ENCODE data around the gene OR14C36. TPM values are rescaled to one million over a fixed set of nuclear protein-coding genes. Genes with fewer than 3 reads are reported as not detected.
"Not testable (repeated sequence)": the region's sequence is repeated elsewhere in the genome, so short reads cannot be mapped to it uniquely, and the experiment has no call there.

Gene OR14C36, protein sequence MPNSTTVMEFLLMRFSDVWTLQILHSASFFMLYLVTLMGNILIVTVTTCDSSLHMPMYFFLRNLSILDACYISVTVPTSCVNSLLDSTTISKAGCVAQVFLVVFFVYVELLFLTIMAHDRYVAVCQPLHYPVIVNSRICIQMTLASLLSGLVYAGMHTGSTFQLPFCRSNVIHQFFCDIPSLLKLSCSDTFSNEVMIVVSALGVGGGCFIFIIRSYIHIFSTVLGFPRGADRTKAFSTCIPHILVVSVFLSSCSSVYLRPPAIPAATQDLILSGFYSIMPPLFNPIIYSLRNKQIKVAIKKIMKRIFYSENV
- not detected for polyA plus RNA-seq (ENCODE audit: insufficient read length in 3 of 3)
- long read RNA-seq, donor 1: 0 reads
- long read RNA-seq, donor 2: 0 reads
- long read RNA-seq, donor 3: 0 reads
- long read RNA-seq, donor 4: 0 reads
- long read RNA-seq, donor 5: 0 reads
- long read RNA-seq, donor 6: 0 reads
- long read RNA-seq, donor 7: 0 reads
- long read RNA-seq, donor 8: 0 reads
- long read RNA-seq, donor 9: 0 reads
- long read RNA-seq, donor 10: 0 reads
- long read RNA-seq, donor 11: 0 reads
- long read RNA-seq, donor 12: 0 reads
- long read RNA-seq, donor 13: 0 reads
- long read RNA-seq, donor 14: 0 reads
- long read RNA-seq, donor 15: 0 reads
- long read RNA-seq, donor 16: 0 reads

DNA sequence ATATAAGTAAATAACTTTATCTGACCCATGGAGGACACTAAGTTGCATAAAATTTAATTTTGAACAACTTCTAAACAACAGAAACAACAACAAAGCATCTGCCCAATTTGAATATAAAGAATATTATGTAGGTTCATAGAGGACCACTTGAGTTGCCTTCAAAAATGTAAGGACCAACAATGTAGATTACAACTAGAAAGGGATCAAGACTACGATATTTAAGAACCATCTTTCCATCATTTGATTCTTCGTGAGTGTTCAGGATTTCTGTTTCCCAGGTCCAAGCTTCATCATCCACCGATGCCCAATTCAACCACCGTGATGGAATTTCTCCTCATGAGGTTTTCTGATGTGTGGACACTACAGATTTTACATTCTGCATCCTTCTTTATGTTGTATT lies at the start of gene OR14C36:
TSS of gene OR14C36 (plus strand) at position 301 of the 400 bp plus-strand sequence. CDS start at position 301, 0 bp downstream.
- DNase-seq (ENCODE audit: extremely low read depth in 1 of 11, low read depth in 9 of 11, low spot score in 4 of 11): no peak

DNA sequence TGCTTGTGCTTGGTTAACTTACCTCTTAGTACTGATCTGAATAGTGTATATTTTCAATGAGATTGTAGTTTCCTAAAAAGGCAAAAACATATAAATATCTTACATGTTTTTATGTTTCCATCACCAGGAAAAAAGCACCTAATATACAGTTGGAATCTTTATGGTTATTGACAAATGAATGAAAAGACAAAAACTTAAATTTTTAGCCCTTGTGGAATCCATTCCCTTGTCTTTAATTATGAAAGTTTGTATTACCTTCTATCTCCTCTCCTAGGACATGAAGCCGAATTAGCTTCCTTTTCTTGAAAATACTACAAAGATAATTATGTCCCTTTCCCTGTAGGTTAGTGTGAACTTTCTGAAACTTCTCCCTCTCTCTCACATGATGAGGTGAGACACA lies 45.3 kb upstream of the OR14C36 start, which contains the start of gene OR2T12:
TSS of gene OR2T12 (minus strand) at position 101 of the 400 bp plus-strand sequence. CDS start 7,846 bp downstream, outside the sequence.
- no peak for DNase-seq (ENCODE audit: extremely low read depth in 1 of 11, low read depth in 9 of 11, low spot score in 4 of 11)

DNA sequence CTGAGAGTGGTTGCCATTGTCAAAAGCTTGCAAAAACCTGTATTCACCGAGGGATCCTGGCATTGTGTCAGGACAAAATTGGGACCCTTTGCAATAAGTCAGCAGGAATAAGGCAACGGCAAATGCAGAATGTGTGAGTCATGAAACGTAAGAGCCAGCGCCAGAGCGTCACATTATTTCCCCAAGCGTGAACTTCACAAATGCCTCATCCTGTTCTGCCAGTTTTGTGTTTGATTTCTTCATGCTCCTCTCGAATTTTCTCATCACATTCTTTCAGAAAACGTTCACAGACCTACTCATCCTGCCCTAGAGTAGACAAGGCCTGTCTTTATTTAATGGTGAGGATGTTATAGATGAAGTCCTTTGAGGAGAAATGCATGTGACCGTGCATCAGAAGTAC lies 42.9 kb upstream of the OR14C36 start:
- DNase-seq (ENCODE audit: extremely low read depth in 1 of 11, low read depth in 9 of 11, low spot score in 4 of 11): not testable (repeated sequence)

DNA sequence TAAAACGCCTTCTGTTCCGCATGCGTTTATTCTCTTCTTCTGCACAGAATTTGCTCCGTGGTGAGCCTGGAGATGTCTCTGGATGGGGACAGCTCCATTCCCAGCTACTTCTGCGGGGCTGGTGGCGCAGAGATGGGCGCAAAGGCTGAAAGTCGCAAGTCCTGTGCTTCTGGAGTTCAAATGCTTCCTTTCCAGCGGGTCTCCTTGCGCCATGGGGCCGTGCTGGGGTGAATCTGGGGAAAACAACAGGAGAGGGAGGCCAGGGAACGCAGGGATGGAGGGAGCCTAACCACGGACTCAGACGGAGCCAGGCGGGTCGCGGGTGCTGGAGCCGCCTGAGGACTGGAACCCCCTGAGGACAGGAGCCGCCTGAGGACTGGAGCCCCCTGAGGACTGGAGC lies 42.5 kb upstream of the OR14C36 start:
- no peak for DNase-seq (ENCODE audit: extremely low read depth in 1 of 11, low read depth in 9 of 11, low spot score in 4 of 11)

DNA sequence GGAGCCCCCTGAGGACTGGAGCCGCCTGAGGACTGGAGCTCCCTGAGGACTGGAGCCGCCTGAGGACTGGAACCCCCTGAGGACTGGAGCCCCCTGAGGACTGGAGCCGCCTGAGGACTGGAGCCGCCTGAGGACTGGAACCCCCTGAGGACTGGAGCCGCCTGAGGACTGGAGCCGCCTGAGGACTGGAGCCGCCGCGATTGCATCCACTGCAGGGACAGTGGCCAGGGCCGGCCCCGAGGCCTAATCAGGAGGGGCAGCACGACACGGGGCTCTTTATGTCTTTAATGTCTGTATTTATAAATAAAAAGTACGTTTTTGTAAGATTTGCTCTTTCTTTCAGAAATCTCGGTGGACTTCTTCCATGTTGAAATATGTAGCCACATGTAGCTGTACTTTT lies 41.8 kb upstream of the OR14C36 start:
- DNase-seq (ENCODE audit: extremely low read depth in 1 of 11, low read depth in 9 of 11, low spot score in 4 of 11): not testable (repeated sequence)

DNA sequence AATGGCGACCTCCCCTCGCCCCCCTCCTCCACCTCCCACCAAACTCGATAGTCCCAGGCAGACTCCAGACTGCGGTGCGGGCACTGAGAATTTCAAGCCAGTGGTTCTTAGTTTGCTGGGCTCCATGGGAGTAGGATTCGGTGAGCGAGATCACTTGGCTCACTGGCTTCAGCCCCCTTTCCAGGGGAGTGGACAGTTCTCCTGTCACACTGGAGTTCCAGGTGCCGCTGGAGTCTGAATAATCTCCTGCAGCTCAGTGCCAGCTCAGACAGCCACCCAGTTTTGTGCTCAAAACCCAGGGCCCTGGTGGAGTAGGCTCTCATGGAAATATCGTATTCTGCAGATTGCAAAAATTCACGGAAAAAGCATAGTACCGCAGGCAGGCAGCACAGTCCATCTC lies 31.8 kb upstream of the OR14C36 start:
- no peak for DNase-seq (ENCODE audit: extremely low read depth in 1 of 11, low read depth in 9 of 11, low spot score in 4 of 11)

DNA sequence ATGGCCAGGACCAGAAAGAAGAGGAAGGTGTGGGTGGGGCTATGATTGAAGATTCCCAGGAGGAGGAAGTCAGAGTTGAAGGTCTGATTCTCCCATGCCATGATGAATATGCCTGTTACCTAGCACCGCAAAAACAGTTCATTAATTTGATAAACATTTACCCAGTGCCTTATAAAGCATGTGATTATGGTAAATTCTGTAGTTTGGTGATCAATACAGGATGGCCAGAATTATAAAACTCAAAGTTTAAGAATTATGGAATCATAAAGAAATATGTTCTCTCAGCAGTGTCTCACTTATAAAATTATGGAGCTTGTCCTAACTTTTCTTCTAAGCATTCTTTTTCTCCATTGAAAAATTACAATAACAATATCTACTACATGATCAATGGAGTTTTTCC lies 24.1 kb upstream of the OR14C36 start, which contains the start of gene OR2M7:
TSS of gene OR2M7 (minus strand) at position 101 of the 400 bp plus-strand sequence. CDS start at position 101, 0 bp downstream.
- no peak for DNase-seq (ENCODE audit: extremely low read depth in 1 of 11, low read depth in 9 of 11, low spot score in 4 of 11)

DNA sequence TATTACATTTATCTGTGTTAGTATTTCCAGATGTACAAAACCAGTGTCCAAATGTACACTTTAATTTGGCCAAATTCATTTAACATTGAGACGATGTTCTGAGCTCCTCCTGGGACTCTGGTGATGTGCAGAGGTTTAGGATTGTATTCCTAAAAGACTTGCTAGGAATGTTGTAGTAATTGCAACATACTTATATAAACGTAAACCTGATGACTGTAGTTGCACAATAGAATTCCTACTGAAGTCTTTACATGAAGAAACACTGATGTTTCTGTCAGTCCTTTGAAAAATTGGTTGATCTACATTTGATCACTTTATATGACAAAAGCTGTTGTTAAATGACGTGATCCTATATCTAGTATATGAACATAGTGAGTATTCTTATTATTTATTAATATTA lies 5.1 kb upstream of the OR14C36 start:
- DNase-seq (ENCODE audit: extremely low read depth in 1 of 11, low read depth in 9 of 11, low spot score in 4 of 11): no peak

DNA sequence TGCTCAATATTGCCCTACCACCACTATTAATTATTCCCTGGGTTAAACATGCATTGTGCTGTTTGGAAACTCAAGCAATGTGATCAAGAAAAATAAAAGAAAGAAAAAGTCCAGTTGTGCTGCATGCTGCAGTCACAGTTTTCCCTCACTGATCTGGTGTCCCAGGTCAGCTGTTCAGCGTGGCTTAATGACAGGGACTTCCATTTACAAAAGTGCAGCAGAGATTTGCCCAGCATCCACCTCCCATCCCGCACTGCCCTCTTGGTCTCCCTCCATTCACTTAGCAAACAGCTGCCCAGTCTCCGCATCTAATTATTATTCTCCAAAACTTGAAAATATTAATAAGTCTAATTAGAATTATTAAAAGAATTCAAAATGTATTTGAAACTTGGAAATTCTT lies 10.8 kb downstream of the OR14C36 start:
- no peak for DNase-seq (ENCODE audit: extremely low read depth in 1 of 11, low read depth in 9 of 11, low spot score in 4 of 11)

DNA sequence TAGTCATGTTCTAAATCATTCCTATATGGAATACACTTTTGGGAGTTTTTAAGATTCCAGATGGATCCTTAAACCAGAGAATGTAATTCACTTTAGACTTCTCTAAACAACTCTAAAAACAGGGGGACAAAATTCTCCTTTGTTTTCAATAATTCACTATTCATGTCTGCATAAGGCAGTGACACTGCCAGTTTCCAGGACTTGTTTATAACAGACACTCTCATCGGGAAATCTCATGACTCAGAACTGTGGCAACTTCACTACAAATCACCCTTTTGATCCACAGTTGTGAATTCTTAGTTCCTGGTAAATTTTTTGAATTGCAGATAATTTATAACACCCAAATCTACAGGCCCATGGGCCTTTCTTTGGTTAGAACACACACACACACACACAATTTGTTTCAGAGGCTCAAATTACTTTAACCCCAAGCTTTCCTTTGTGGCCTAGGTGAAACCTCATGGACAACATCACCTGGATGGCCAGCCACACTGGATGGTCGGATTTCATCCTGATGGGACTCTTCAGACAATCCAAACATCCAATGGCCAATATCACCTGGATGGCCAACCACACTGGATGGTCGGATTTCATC lies 12.6 kb downstream of the OR14C36 start, which contains the start of gene OR2T4:
TSS of gene OR2T4 (plus strand) at position 545 of the 595 bp plus-strand sequence. CDS start at position 545, 0 bp downstream.
- DNase-seq (ENCODE audit: extremely low read depth in 1 of 11, low read depth in 9 of 11, low spot score in 4 of 11): no peak

DNA sequence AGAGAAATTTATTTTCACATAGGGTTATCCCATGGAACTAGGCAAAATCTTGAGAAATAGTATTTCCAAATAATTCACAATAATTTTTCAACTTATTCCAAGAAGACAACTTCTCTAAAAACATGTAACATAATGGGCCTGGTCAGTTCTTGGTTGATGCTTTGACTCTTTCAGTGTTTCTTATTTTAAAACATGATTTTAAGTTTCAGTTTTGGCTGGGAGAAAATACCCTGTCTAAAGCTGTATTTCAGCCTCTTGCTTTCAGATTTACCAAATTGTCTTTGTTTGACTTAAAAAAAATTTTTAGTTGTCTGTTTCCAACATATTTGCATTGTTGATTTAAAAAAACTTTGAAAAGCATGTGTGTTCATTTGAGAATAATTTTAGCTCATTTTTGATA lies 18.0 kb downstream of the OR14C36 start:
- DNase-seq (ENCODE audit: extremely low read depth in 1 of 11, low read depth in 9 of 11, low spot score in 4 of 11): no peak

DNA sequence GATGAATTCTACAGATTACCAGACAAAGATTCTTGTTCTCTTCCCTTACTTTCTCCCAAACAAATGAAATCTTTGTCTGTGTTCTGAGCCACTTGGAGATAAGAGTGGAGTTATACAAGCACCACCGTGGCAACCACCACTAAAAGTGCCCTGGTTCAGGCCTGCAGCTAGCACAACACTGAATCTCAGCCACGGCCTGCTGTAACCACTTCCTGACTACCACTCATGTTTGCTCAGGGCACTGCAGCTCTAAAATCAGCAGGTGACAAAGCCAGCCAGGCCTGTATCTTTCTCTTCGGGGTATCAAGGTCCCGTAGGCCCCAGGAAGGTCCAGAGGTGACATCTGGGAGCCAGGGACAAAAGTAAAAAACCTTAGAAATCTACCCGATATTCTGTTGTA lies 23.8 kb downstream of the OR14C36 start:
- no peak for DNase-seq (ENCODE audit: extremely low read depth in 1 of 11, low read depth in 9 of 11, low spot score in 4 of 11)

DNA sequence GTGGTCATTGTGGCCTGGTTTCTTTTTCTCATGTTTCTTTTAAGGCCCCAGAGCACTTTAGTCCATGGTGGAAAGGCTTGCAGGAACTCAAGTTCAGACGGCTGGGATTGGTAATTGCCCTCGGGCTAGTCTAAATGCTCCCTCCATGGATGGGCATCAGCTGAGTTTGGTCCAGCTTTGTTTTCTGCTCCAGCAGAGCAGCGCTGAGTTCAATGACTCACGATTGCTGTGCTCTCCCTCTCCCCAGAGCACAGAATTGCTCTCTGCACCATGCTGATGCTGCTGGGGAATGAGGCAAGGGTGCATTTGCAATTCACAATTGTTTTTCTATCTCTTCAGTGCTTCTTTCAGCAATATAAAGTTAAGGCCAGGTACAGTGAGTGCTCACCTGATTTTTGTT lies 25.2 kb downstream of the OR14C36 start:
- no peak for DNase-seq (ENCODE audit: extremely low read depth in 1 of 11, low read depth in 9 of 11, low spot score in 4 of 11)

DNA sequence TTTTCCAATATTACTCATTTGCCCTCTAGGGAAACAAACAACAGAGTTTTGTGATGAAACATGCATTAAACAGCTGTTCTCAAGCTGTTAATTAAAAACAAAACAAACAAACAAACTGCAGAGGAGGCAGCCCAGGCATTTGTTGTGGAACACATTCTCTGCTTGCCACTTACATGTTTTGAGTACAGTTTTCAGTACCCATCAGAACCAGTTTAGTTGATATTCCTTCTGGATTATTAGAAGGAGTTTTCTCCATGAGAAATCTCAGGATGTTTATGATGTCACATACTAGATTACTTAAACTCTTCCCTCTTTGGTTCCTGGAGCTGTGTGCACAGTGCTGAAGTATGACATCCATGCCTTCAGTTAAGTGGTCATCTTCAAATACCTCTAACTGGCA lies 26.9 kb downstream of the OR14C36 start, which contains the start of gene OR2T6:
TSS of gene OR2T6 (plus strand) at position 301 of the 400 bp plus-strand sequence. CDS start 11,863 bp downstream, outside the sequence.
- DNase-seq (ENCODE audit: extremely low read depth in 1 of 11, low read depth in 9 of 11, low spot score in 4 of 11): no peak

DNA sequence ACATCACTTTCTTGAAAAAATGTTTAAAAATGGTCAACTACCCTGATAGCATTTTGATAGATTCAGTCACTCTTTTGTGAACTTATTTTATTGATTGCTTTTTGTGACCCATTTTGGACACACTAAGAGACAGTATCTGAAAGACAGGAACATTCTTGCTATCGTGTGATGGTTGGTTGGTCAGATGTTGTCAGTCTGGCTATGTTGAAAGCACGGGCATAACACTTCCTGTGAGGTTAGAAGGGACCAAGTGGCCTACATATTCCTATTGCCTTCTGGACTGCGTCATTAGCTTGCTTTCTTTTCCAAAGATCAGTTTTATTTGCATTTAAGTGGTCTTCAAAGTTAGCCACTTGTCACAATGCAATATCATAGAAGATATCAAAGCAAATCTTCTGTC lies 28.3 kb downstream of the OR14C36 start:
- no peak for DNase-seq (ENCODE audit: extremely low read depth in 1 of 11, low read depth in 9 of 11, low spot score in 4 of 11)

DNA sequence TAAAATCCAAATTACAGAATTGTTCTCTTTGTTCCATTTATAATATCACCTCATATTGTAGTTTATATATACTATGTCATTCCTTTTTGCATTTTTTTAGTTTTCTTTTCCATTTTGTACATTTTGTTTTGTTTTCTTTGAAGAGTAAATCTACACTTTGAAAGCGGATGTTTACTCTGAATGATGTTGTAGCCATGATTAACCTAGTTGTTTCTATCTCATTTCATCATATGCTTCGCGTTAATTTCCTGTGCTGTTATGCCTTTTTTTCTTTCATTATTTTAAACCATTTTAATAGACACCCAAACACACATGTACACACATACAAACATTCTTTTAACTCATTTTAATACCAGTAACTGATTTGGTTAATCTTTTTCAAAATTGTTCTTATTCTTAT lies 32.3 kb downstream of the OR14C36 start:
- DNase-seq (ENCODE audit: extremely low read depth in 1 of 11, low read depth in 9 of 11, low spot score in 4 of 11): no peak

DNA sequence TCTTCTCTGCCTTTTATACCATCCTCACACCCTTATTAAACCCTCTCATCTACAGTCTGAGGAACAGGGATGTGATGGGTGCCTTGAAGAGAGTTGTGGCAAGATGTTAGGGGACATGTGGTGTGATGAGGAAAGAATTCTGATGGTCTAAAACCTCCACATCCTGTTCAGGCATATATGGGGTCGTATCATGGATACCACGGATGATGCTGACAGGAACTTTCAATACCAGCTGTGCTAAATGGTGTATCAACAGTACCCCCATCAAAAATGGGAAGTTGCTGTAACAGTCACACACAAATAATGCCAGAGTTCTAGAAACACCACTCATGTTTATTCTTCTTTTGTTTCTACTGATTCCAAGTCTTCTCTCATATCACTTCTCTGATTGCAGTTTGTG lies 39.9 kb downstream of the OR14C36 start:
- DNase-seq (ENCODE audit: extremely low read depth in 1 of 11, low read depth in 9 of 11, low spot score in 4 of 11): no peak

DNA sequence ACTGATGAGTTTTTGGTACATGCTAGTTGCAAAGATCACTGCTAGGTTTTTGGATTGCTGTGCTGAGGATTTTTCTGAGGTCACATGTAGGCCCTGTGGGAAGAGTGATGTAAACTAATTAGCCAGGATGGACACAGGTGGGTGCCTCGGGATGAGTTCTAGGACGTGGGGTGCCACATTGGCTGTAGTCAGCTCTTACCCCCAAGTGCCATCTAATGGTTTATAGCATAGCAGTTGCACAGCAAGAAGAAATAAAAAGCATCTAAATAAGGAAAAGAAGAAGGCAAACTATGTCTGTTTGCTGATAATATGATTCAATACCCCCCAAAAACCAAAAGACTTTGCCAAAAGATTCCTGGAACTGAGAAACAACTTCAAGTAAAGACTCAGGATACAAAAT lies 44.5 kb downstream of the OR14C36 start:
- DNase-seq (ENCODE audit: extremely low read depth in 1 of 11, low read depth in 9 of 11, low spot score in 4 of 11): no peak
